ENCODE data around the gene PAPSS1. TPM values are rescaled to one million over a fixed set of nuclear protein-coding genes. Genes with fewer than 3 reads are reported as not detected.

PAPSS1 gene
- polyA plus RNA-seq, 1 donor (not counting 4 experiments of a cell fraction or from before 2014, with no cell fraction given) = 95.2 TPM

- dilution Hi-C loops (cut with MboI; ENCODE audit: extremely low pct_ligation_motif_present, low sequenced_read_pairs) = no loop called here
- no peaks in the 10 kb centered on the region for H3K79me2 ChIP-seq (ENCODE audit: control insufficient read depth, insufficient read depth, low read length)
- H3K27me3 ChIP-seq (ENCODE audit: control insufficient read depth, extremely low read depth, insufficient read depth, low read length) = no peaks in the 10 kb centered on the region
- H3K36me3 ChIP-seq (ENCODE audit: control insufficient read depth in 2 of 2, extremely low read depth in 1 of 2, insufficient read depth in 2 of 2, low read length in 2 of 2) = peaks cover 0 to 2% of the 10 kb centered on the region in 2 experiments
- no peaks in the 10 kb centered on the region for H3K9me1 ChIP-seq (ENCODE audit: control insufficient read depth, extremely low read depth, insufficient read depth, low read length)
- no peak overlapping the region for H3K27ac ChIP-seq (ENCODE audit: control insufficient read depth, insufficient read depth, low read length)
- no peak for FAIRE-seq
- H3K4me3 ChIP-seq (ENCODE audit: control insufficient read depth in 2 of 3, extremely low read depth in 1 of 3, insufficient read depth in 2 of 3, low read depth in 1 of 3, low read length in 3 of 3) = no peak overlapping the region
- DNase-seq (ENCODE audit: low read depth, low spot score) = no peak
- TF ChIP-seq EZH2 (IDR thresholded peaks at IDR 0.05; ENCODE audit: low read length) (no peak), CTCF (optimal IDR thresholded peaks at IDR 0.05 in 1 of 3, IDR thresholded peaks at IDR 0.05 in 1 of 3, conservative IDR thresholded peaks at IDR 0.05 in 1 of 3; ENCODE audit: extremely low read depth in 1 of 3, insufficient read depth in 2 of 3, low read length in 3 of 3) (no peak)
- H3K4me1 ChIP-seq (ENCODE audit: control insufficient read depth, extremely low read depth, insufficient read depth, low read length) = no peaks in the 10 kb centered on the region
- H3K4me2 ChIP-seq (ENCODE audit: control insufficient read depth, extremely low read depth, insufficient read depth, low read depth, low read length) = no peak overlapping the region
- no peak overlapping the region for H3K9ac ChIP-seq (ENCODE audit: control insufficient read depth, extremely low read depth, insufficient read depth, low read length)
- no peaks in the 10 kb centered on the region for H4K20me1 ChIP-seq (ENCODE audit: control insufficient read depth, extremely low read depth, insufficient read depth, low read length)
- H2AFZ ChIP-seq (ENCODE audit: control insufficient read depth, low read length) = no peak overlapping the region
- H3K9me3 ChIP-seq (ENCODE audit: control insufficient read depth, low read depth, low read length) = no peaks in the 10 kb centered on the region
Observed at GRCh38 chr4:107629318-107629717, 90.7 kb downstream of the PAPSS1 start.

GRCh38 chr4:107625391-107625902 lies 94.6 kb downstream of the PAPSS1 start:
- Histone ChIP-seq H3K36me3 (ENCODE audit: control insufficient read depth in 2 of 2, extremely low read depth in 1 of 2, insufficient read depth in 2 of 2, low read length in 2 of 2) (no peaks in the 10 kb centered on the region), H3K9me3 (ENCODE audit: control insufficient read depth, low read depth, low read length) (no peaks in the 10 kb centered on the region), H3K4me3 (ENCODE audit: control insufficient read depth in 2 of 3, extremely low read depth in 1 of 3, insufficient read depth in 2 of 3, low read depth in 1 of 3, low read length in 3 of 3) (no peak overlapping the region), H3K4me1 (ENCODE audit: control insufficient read depth, extremely low read depth, insufficient read depth, low read length) (no peaks in the 10 kb centered on the region), H3K27me3 (ENCODE audit: control insufficient read depth, extremely low read depth, insufficient read depth, low read length) (no peaks in the 10 kb centered on the region), H2AFZ (ENCODE audit: control insufficient read depth, low read length) (no peak overlapping the region), H4K20me1 (ENCODE audit: control insufficient read depth, extremely low read depth, insufficient read depth, low read length) (no peaks in the 10 kb centered on the region), H3K79me2 (ENCODE audit: control insufficient read depth, insufficient read depth, low read length) (no peaks in the 10 kb centered on the region), H3K9ac (ENCODE audit: control insufficient read depth, extremely low read depth, insufficient read depth, low read length) (no peak overlapping the region), H3K27ac (ENCODE audit: control insufficient read depth, insufficient read depth, low read length) (no peak overlapping the region), H3K9me1 (ENCODE audit: control insufficient read depth, extremely low read depth, insufficient read depth, low read length) (no peaks in the 10 kb centered on the region), H3K4me2 (ENCODE audit: control insufficient read depth, extremely low read depth, insufficient read depth, low read depth, low read length) (no peak overlapping the region)
- dilution Hi-C loops (cut with MboI; ENCODE audit: extremely low pct_ligation_motif_present, low sequenced_read_pairs) = no loop called here
- FAIRE-seq = peak; percentile 23
- TF ChIP-seq EZH2 (IDR thresholded peaks at IDR 0.05; ENCODE audit: low read length) = no peak
- DNase-seq (ENCODE audit: low read depth, low spot score) = no peak

GRCh38 chr4:107624024-107624423 lies 96.0 kb downstream of the PAPSS1 start:
- no peaks in the 10 kb centered on the region for H3K36me3 ChIP-seq (ENCODE audit: control insufficient read depth in 2 of 2, extremely low read depth in 1 of 2, insufficient read depth in 2 of 2, low read length in 2 of 2)
- dilution Hi-C loops (cut with MboI; ENCODE audit: extremely low pct_ligation_motif_present, low sequenced_read_pairs) = no loop called here
- H3K4me1 ChIP-seq (ENCODE audit: control insufficient read depth, extremely low read depth, insufficient read depth, low read length) = no peaks in the 10 kb centered on the region
- H3K9ac ChIP-seq (ENCODE audit: control insufficient read depth, extremely low read depth, insufficient read depth, low read length) = no peak overlapping the region
- H3K27ac ChIP-seq (ENCODE audit: control insufficient read depth, insufficient read depth, low read length) = no peak overlapping the region
- H3K4me3 ChIP-seq (ENCODE audit: control insufficient read depth in 2 of 3, extremely low read depth in 1 of 3, insufficient read depth in 2 of 3, low read depth in 1 of 3, low read length in 3 of 3) = no peak overlapping the region
- TF ChIP-seq EZH2 (IDR thresholded peaks at IDR 0.05; ENCODE audit: low read length) (no peak), CTCF (optimal IDR thresholded peaks at IDR 0.05 in 1 of 3, IDR thresholded peaks at IDR 0.05 in 1 of 3, conservative IDR thresholded peaks at IDR 0.05 in 1 of 3; ENCODE audit: extremely low read depth in 1 of 3, insufficient read depth in 2 of 3, low read length in 3 of 3) (no peak)
- DNase-seq (ENCODE audit: low read depth, low spot score) = no peak
- FAIRE-seq = no peak
- H3K79me2 ChIP-seq (ENCODE audit: control insufficient read depth, insufficient read depth, low read length) = no peaks in the 10 kb centered on the region
- no peak overlapping the region for H2AFZ ChIP-seq (ENCODE audit: control insufficient read depth, low read length)
- no peak overlapping the region for H3K4me2 ChIP-seq (ENCODE audit: control insufficient read depth, extremely low read depth, insufficient read depth, low read depth, low read length)
- H3K9me1 ChIP-seq (ENCODE audit: control insufficient read depth, extremely low read depth, insufficient read depth, low read length) = no peaks in the 10 kb centered on the region
- no peaks in the 10 kb centered on the region for H3K9me3 ChIP-seq (ENCODE audit: control insufficient read depth, low read depth, low read length)
- no peaks in the 10 kb centered on the region for H4K20me1 ChIP-seq (ENCODE audit: control insufficient read depth, extremely low read depth, insufficient read depth, low read length)
- no peaks in the 10 kb centered on the region for H3K27me3 ChIP-seq (ENCODE audit: control insufficient read depth, extremely low read depth, insufficient read depth, low read length)

Measured in keratinocyte (primary cell).